Stimulated activated CD8-positive, alpha-beta memory T cell treated with anti-CD3 and anti-CD28 coated beads, Interleukin-7, amount 100 ng/mL, for 24 hours (primary cell): ENCODE data around the gene TMEM135.
A peak's percentile ranks its signal among the peaks of the same experiment; 100 is the strongest.
"Not testable (repeated sequence)": the region's sequence is repeated elsewhere in the genome, so short reads cannot be mapped to it uniquely, and the experiment has no call there.

ENCODE experiments used
- DNase-seq: peaks from one replicate; pipeline ENCODE4 v3.0.0-alpha.2; 2020; ENCODE audit warnings: low read depth

The TMEM135 gene

DNA sequence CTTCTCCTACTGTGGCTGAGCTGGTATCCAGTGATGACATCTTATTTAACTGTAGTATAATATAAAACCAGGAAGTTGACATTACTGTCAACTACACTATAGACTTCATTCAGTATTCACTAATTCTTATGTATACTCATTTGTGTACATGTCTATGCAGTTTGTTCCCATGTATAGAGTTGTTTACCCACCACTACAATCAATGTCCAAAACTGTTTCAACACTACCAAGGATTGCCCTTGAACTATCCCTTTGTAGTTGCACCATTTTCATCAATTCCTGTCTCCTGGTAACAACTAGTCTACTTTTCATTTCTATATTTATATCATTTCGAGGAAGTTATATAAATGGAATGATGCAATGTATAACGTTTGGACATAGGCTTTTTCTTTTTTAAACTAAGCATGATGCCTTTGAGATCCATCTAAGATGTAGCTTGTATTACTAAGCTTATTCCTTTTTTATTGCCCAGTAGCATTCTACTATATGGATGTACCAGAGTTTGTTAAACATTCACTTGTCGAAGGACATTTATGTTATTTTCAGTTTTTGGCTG lies 39.2 kb downstream of the TMEM135 start:
- DNase-seq, result no peak

DNA sequence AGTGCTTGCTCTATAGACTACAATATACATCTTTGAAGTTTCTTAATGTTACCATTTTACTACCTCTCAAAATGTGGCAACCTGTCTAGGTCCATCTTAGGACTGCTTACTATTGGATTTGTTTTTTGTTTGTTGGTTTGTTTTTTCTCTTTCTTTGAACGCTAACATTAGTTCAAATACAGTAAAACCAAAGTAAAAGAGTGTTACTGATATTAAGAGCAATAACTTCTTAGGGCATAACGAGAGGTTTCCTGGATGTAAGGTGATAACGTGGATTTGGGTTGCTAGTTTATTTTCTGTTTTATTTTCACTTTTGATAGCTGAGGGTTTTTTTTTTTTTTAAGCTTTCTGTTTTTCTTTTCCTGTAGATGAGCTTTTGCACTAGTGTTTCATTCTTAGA lies 43.6 kb downstream of the TMEM135 start:
- no peak for DNase-seq

DNA sequence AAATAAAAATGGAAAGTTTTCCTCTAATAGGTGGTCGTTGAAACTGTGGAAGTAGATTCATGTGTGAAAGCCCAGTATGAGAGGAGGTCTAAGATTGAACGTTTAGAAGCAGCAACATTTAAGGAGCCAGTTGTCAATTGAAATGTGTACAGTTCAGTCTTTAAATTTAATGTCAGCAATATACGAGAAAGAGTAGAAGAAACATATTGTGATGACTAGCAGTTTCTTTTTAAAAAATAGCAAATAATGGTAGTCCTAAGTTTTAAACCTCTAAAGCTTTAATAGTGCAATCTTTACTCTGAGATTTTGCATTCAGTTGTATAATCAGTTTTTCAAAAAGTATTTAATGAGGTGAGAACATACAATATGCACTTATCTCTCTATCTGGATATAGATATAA lies 44.9 kb downstream of the TMEM135 start:
- no peak for DNase-seq

DNA sequence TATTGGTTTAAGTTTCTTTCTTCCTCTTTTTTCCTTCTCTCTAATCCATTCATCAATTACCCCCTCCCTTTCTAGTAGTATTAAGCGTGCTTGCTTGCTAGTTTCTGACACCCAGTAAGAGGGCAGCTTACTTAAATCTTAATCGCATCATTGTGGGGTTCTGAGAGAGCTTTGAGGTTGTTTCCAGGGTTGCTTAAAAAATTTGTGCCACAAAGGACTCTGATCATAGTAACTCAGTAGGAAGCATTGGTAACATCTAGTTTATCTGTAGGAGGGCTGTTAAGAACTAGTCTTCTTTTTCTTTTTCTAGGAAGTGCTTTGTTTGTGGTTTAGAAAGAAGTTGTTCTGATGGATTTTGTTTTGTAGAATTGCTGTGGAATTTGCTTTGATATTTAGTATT lies 45.3 kb downstream of the TMEM135 start:
- no peak for DNase-seq

DNA sequence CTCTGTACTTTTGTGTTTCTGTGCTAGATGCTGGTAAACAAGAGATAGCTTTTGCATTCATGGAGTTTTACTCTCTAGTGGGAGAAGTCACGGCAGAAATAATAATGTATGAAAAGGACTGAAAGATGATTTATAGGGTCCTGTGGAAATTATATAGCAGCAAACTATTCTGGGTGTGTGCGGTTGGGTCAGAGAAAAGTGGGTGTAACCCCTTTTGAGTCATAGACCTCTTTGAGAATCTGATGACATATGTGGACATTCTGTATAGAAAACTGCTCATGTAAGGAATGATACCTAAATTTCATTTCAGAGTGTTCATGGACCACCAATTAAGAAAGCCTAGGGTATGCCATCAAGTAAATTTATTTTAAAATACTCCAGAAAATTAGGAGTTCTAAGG lies 54.4 kb downstream of the TMEM135 start:
- DNase-seq, result no peak

DNA sequence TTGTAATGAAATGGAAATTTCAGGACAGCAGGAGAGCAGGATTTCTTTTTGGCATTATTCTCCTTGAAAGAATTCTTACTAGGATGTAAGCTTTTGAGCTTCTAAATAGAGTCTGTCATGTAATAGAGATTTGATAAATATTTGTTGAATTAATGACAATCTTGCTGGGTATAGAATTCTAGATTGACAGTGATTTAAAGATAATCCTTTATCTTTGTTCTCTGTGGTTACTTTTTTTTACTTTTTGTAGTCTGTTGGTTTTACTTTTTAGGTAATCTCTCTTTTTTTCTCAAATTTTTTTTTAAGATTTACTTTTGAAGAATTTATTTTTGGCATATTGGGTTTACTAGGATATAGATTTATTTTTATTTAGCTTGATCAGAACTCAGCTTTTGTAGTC lies 54.8 kb downstream of the TMEM135 start:
- no peak for DNase-seq

DNA sequence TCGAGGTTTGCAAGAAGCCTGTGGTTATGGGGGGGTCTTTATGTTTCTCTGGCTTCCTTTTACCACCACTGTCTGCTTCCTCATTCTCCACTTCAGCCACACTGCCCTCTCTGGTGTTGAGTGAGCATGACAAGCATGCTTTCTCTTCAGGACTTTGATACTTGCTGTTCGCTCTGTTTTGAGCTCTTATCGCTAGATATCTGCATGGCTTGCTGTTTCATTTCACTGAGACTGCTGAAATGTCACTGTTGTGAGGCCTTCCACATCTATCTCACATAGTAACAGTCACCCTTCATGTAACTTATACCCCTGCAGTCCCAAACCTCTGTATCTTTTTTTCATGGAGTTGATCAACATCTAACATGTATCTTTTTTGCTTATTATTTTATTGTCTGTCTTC lies 59.8 kb downstream of the TMEM135 start:
- peak; percentile 3 for DNase-seq

DNA sequence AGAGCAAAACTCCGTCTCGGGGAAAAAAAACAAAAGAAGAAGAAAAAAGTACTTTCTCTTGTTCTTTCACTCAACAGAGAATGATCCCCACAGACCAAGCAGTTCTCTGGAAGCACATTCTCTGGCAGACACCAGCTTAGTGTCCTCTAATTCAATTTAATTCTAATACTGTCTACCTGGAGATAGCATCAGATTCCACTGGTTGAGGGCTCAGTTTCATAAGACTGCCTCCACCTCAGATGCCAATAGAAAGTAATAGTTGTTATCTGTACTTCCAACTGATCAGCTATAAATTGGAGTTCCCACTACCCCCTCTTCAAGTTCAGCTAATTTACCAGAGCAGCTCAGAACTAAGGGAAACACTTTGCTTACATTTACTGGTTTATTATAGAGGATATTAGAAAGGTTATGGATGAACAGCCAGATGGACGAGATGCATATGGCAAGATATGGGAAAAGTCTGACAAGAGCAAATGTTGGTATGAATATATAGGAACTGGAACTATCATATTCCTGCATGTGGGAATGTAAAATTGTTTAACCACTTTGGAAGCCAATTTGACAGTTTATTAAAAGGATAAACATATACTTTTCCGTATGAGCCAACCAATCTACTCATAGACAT lies 64.3 kb downstream of the TMEM135 start:
- DNase-seq, result no peak

DNA sequence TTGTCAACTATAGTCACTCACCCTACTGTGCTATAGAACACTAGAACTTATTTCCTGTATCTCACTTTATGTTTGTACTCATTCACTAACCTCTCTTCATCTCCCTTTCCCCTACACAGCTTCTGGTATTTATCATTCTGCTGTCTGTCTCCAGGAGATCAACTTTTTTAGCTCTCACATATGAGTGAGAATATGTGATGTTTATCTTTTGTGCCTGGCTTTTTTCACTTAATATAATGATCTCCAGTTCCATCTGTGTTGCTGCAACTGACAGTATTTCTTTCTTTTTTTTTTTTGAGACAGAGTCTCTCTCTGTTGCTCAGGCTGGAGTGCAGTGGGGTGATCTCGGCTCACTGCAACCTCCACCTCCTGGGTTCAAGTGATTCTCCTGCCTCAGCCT lies 68.1 kb downstream of the TMEM135 start:
- not testable (repeated sequence) for DNase-seq

DNA sequence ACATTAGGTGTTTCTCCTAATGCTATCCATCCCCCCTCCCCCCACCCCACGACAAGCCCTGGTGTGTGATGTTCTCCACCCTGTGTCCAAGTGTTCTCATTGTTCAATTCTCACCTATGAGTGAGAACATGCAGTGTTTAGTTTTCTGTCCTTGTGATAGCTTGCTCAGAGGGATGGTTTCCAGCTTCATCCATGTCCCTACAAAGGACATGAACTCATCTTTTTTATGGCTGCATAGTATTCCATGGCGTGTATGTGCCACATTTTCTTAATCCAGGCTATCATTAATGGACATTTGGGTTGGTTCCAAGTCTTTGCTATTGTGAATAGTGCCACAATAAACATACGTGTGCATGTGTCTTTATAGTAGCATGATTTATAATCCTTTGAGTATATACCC lies 69.6 kb downstream of the TMEM135 start:
- DNase-seq, result not testable (repeated sequence)

DNA sequence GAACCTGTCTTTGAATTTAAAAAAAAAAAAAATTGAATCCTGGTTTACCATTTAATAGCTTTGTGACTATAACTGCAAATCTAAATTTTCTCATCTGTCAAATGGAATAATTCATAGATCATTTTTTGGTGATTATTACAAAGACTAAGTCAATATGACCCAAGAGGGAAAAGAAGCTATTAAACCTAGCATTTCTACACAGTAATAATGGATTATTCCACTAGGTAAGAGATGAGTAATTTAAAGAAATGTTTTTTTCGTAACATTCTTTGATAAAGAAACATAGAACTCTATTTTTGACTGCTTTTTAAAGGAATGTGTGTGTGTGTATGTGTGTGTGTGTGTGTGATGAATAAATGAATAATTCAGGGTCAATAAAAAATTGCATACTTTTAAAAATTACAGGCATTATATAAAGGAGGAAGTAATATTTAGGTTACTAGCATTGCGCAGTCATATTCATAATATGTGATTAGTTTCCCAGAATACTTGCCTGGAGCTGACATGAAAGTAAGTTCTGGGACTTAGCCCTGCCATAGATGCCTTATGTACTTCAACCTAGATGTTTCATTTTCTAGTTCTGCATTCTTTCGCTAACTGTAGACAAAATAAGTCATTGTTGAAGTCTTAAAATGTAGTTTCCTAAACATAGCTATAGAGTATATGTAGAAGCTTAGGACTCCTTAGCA lies 72.9 kb downstream of the TMEM135 start:
- no peak for DNase-seq

DNA sequence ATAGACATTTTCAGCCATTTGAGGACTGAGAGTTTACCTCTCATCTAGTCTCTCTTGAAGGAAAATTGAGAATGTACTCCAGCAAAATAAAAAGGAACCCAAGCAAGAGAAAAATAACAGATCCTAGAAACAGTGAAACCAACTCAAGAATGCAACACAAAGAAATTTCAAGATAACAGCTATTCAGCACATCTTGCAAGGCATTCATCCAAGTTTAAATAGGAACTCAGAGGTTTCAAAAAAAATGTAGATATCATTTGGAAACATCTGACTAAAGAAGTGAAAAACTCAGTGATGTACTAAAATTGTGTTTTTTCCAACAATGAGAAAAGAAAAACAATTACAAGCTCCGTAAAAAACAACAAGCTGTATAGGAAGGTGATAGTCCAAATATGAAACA lies 76.4 kb downstream of the TMEM135 start:
- no peak for DNase-seq

DNA sequence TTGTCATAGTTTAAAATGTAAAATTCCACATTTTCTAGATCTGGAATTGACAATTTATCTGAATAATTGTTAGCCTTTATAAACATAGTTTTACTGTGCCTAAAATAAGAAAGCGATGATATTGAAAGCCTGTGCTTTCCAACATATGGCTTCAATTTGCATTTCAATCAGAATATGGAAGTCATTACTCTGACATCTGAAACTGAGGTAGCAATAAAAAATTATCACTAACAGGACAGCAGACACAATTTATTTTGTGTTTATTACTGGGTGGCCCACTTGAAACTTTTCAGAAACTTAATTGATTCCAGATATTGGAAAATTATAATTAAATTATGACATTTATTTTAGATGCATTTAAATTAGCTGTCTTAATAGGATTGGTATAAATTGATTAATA lies 78.5 kb downstream of the TMEM135 start:
- no peak for DNase-seq

DNA sequence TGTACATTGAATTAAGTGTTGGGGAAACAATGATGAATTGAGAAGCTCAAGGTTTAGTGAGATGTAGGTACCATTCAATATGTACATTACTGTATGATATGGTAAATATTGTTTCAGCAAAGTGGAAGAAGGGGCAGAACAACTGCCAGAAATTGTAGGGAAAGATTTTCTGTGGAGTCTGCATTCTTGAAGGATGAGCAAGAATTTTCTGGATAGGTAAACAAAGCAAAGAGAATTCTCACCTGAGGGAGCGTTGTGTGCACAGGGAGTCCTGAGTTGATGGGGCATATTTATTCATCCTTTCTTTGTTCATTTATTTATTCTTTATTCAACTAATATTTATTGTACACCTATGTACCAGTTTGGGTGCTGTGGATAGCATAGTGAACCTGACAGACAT lies 83.2 kb downstream of the TMEM135 start:
- no peak for DNase-seq

DNA sequence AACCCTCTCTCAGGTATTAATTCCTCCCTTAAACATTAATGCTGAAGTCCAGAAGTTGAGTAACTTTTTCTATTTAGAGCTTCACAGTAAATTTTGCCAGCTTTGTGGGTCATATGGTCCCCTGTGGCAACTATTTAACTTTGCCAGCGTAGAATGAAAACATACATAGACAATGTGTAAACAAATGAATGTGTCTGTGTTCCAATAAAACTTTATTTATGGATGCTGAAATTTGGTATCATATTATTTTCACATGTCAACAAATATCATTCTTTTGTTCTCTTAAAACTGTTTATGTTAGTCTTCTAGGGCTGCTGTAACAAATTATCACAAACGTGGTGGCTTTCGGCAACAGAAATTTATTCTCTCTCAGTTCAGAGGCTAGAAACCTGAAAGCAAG lies 85.1 kb downstream of the TMEM135 start:
- DNase-seq, result no peak

DNA sequence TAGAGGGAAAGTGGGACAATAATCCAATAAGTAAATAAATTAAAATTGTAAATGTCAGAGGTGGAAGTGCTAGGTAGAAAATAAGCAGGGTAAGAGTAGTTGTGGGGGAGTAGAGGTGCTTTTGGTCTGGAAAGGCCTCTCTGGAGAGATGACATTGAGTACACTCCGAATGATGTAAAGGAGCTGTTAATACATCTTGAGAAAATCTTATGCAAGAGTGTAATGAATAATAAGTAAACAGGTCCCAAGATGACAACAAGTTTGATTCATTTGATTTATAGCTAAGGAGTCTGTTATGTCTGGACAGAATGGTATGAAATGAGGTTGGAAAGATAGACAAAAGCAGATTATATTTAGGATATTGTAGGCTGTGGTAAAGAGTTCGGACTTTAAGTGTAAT lies 87.5 kb downstream of the TMEM135 start:
- no peak for DNase-seq

DNA sequence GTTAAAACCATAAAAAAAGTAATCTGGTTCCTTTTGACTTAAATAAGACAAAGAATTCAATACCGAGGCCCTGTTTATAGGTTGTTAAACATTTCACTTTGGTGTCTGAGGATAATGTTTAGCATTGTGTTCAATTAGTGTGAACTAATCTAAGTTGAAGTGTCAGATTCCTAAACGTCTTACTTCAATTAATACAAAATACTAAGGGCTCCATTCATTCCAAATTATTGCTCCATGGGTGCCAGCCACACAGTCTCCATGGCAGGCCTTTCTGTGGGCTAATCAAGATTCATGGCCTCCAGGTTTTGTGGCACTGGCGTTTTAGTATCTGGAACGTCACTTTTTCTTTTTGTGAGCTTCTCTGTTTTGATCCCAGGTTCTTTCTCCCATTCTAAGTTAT lies 89.4 kb downstream of the TMEM135 start:
- DNase-seq, result no peak

DNA sequence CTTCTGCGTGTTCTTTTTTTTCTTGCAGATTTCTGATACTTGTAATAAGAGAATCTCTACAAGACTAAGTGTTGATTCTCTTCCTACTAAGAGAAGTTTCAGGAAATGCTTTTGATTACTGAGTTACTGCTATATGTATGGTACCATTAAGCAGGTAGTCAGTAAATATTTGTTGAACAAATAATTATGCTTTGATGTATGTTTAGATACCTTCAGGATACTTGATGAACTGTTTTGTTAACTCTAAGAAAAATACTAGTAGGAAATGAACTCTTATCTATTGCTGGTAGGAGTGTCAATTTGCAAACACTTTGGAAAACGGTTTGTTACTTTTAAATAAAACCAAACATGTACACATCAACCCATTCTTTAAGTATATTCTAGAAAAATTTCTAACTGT lies 90.6 kb downstream of the TMEM135 start:
- no peak for DNase-seq

DNA sequence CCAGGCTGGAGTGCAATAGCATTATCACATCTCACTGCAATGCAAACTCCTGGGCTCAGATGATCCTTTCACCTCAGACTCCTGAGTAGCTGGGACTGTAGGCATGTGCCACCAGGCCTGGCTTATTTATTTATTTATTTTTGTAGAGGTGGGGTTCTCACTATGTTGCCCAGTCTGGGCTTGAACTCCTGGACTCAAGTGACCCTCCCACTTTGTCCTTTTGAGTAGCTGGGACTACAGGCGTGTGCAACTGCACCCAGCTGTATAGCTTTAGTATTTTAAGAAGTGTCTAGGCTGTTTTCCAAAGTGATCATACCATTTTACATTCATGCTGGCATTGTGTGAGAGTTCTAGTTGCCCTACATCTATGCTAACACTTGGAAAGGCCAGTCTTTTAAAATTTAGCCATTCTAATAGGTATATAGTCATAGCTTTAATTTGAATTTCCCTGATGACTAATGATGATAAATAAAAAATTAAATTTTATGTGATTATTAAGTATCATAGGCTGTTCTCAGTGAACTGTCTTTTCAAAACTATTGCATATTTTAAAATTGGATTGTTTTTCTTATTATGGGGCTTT lies 96.9 kb downstream of the TMEM135 start:
- DNase-seq, result no peak

DNA sequence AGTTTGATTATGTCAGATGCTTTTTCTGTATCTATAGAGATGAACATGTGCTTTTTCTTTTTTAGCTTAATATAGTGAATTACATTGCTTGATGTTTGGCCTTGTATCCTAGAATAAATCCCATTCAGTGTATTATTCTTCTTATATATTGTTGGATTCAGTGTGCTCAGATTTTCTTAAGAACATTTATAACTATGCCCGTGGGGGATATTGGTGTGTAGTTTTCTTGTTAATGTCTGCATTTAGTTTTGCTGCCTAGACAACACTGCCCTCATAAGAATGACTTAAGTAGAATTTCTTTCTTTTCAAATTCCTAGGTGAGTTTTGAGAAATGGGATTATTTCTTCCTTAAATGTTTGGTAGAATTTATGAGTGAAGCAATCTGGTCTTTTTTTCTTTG lies 98.5 kb downstream of the TMEM135 start:
- DNase-seq, result no peak

DNA sequence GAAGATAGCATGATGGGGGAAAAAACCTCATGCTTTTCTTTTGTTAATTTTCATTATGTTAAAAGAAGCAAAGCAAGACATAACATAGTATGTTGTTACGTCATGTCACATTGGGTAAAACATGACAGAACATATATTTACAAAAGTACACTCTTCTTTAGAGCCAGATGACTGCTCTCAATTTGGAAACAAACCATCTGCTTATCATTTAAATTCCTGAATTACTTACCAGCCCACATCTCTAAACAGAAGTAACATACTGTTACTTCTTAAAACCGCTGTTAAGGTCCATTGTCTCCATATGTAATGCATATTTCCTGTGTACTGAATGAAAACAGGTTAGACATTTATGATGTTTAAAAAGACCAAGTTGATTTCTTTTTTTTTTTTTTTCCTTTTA lies 100.0 kb downstream of the TMEM135 start:
- DNase-seq, result no peak

DNA sequence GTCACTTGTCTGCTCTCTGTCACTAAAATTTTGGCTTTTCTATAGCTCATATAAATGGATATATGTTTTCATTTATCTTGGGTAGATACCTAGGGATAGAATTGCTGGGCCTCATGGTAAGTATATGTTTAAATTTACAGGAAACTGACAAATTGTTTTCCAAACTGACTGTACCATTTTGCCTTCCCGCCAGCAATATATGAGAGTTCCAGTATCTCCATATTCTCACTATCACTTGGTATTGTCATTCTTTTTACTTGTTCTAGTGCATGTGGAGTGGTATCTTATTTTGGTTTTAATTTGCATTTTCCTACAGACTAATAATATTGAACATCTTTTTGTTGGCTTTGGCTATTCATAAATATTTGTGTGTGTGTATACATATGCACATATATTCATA lies 101.7 kb downstream of the TMEM135 start:
- DNase-seq, result no peak

DNA sequence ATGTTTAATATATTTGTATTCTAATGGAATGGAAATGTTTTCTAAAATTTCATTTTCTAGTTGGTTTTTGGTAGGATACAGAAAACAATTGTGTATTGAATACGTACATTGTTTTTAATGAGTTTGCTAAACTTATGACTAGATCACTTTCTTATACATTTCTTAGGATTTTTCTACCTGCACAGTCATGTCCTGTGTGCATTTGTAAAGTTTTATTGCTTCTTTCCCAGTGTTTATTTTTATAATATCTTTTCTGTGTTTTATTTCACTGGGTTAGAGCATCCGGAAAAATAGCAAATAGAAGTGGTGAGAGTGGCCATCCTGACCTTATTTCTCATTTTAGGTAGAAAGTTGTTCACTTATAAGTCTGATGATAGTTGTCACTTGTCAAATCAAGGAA lies 103.6 kb downstream of the TMEM135 start:
- no peak for DNase-seq
